COLO829 (cell line): ENCODE results near the gene ZC3H7A.

ENCODE experiments used
- DNase-seq: peaks from one replicate; pipeline ENCODE4 v3.0.0; 2012; ENCODE audit warnings: low spot score

The ZC3H7A gene

GRCh38 chr16:11735787-11736186 lies 61.3 kb downstream of the ZC3H7A start:
- DNase-seq, result no peak

- DNase-seq, result no peak
These were observed 62.4 kb downstream of the ZC3H7A start for GRCh38 chr16:11734653-11735043.

GRCh38 chr16:11734025-11734652 lies 62.9 kb downstream of the ZC3H7A start:
- DNase-seq, result no peak

GRCh38 chr16:11731222-11731621 lies 65.8 kb downstream of the ZC3H7A start:
- DNase-seq, result no peak

- DNase-seq, result no peak
These were observed 67.3 kb downstream of the ZC3H7A start for GRCh38 chr16:11729787-11730186.

- DNase-seq, result no peak
These were observed 69.1 kb downstream of the ZC3H7A start for GRCh38 chr16:11727796-11728543.

GRCh38 chr16:11726008-11726407 lies 71.0 kb downstream of the ZC3H7A start:
- no peak for DNase-seq

- no peak for DNase-seq
These were observed 71.6 kb downstream of the ZC3H7A start for GRCh38 chr16:11725457-11725856.

GRCh38 chr16:11722468-11722808 lies 74.6 kb downstream of the ZC3H7A start:
- DNase-seq, result no peak

GRCh38 chr16:11721781-11722467 lies 75.1 kb downstream of the ZC3H7A start:
- DNase-seq, result no peak

- DNase-seq, result no peak
These were observed 77.3 kb downstream of the ZC3H7A start for GRCh38 chr16:11719762-11720161.

- no peak for DNase-seq
These were observed 77.9 kb downstream of the ZC3H7A start for GRCh38 chr16:11719171-11719570.

- no peak for DNase-seq
These were observed 79.2 kb downstream of the ZC3H7A start for GRCh38 chr16:11717811-11718210.

- DNase-seq, result no peak
These were observed 80.7 kb downstream of the ZC3H7A start for GRCh38 chr16:11716336-11716735.

- DNase-seq, result no peak
These were observed 81.7 kb downstream of the ZC3H7A start for GRCh38 chr16:11715246-11715947.

GRCh38 chr16:11712122-11712521 lies 84.9 kb downstream of the ZC3H7A start:
- no peak for DNase-seq

- DNase-seq, result no peak
These were observed 85.4 kb downstream of the ZC3H7A start for GRCh38 chr16:11711662-11712061.

GRCh38 chr16:11708421-11708820 lies 88.6 kb downstream of the ZC3H7A start:
- DNase-seq, result no peak

- no peak for DNase-seq
These were observed 89.3 kb downstream of the ZC3H7A start for GRCh38 chr16:11707679-11708197.

- no peak for DNase-seq
These were observed 90.8 kb downstream of the ZC3H7A start for GRCh38 chr16:11706180-11706742.

GRCh38 chr16:11705311-11706025 lies 91.6 kb downstream of the ZC3H7A start:
- DNase-seq, result no peak
